Middle frontal gyrus (tissue), 1 donor: ENCODE data around the gene PLLP.

ENCODE experiments used
- DNase-seq: peaks from one replicate; pipeline ENCODE4 v3.0.0-alpha.2; 2015; ENCODE audit warnings: low spot score; ENCODE audit errors: extremely low spot score

The PLLP gene

GRCh38 chr16:57226701-57227621, 57.5 kb downstream of the PLLP start:
- DNase-seq: no peak

GRCh38 chr16:57225978-57226377, 58.5 kb downstream of the PLLP start:
- DNase-seq: no peak

- DNase-seq: no peak
Observed at GRCh38 chr16:57224651-57225335, 59.7 kb downstream of the PLLP start.

GRCh38 chr16:57223057-57223456, 61.4 kb downstream of the PLLP start:
- no peak for DNase-seq

- no peak for DNase-seq
Observed at GRCh38 chr16:57216968-57217367, 67.5 kb downstream of the PLLP start.

- no peak for DNase-seq
Observed at GRCh38 chr16:57213462-57213861, 71.0 kb downstream of the PLLP start.

GRCh38 chr16:57209780-57210179, 74.7 kb downstream of the PLLP start:
- no peak for DNase-seq

- DNase-seq: no peak
Observed at GRCh38 chr16:57208926-57209325, 75.5 kb downstream of the PLLP start.
